Measurements from ENCODE around the gene CEACAM3.

Gene CEACAM3

GRCh38 chr19:41810301-41810700, 13.9 kb downstream of the CEACAM3 start (continued):
- no peak for TF ChIP-seq CSRNP3 (CRISPR knock-in tag; IDR thresholded peaks at IDR 0.05)
- no peak for TF ChIP-seq BACH2 (CRISPR knock-in tag; IDR thresholded peaks at IDR 0.05; ENCODE audit: borderline replicate concordance)
- TF ChIP-seq ARNTL (CRISPR knock-in tag; IDR thresholded peaks at IDR 0.05; ENCODE audit: borderline replicate concordance, low read depth) = no peak
- no peak for TF ChIP-seq CSDC2 (CRISPR knock-in tag; IDR thresholded peaks at IDR 0.05)

- no peak for ATAC-seq
- TF ChIP-seq ISL1 (CRISPR knock-in tag; IDR thresholded peaks at IDR 0.05) (no peak), BACH2 (CRISPR knock-in tag; IDR thresholded peaks at IDR 0.05; ENCODE audit: borderline replicate concordance) (no peak), PPARA (CRISPR knock-in tag; IDR thresholded peaks at IDR 0.05; ENCODE audit: borderline replicate concordance) (no peak), CREB5 (CRISPR knock-in tag; IDR thresholded peaks at IDR 0.05; ENCODE audit: low read depth) (no peak), ZNF565 (CRISPR knock-in tag; conservative IDR thresholded peaks at IDR 0.05; ENCODE audit: low read depth) (no peak), ZC3H10 (CRISPR knock-in tag; IDR thresholded peaks at IDR 0.05) (no peak), RARB (CRISPR knock-in tag; IDR thresholded peaks at IDR 0.05) (no peak), CSRNP3 (CRISPR knock-in tag; IDR thresholded peaks at IDR 0.05) (no peak), OSR1 (CRISPR knock-in tag; IDR thresholded peaks at IDR 0.05) (no peak)
Observed at GRCh38 chr19:41811036-41811435, 14.6 kb downstream of the CEACAM3 start.

- ATAC-seq = no peak
Observed at GRCh38 chr19:41811981-41812380, 15.6 kb downstream of the CEACAM3 start.

GRCh38 chr19:41813911-41814310, 17.5 kb downstream of the CEACAM3 start:
- ATAC-seq = no peak
- TF ChIP-seq ZNF8 (CRISPR knock-in tag; IDR thresholded peaks at IDR 0.05) = no peak
- no peak for TF ChIP-seq POU6F1 (CRISPR knock-in tag; IDR thresholded peaks at IDR 0.05; ENCODE audit: borderline replicate concordance, low read depth)
- no peak for TF ChIP-seq CREB5 (CRISPR knock-in tag; IDR thresholded peaks at IDR 0.05; ENCODE audit: low read depth)
- TF ChIP-seq ZNF565 (CRISPR knock-in tag; conservative IDR thresholded peaks at IDR 0.05; ENCODE audit: low read depth) = no peak
- no peak for TF ChIP-seq CSRNP3 (CRISPR knock-in tag; IDR thresholded peaks at IDR 0.05)

More at GRCh38 chr19:41811981-41812380, 15.6 kb downstream of the CEACAM3 start:
- TF ChIP-seq ZNF8 (CRISPR knock-in tag; IDR thresholded peaks at IDR 0.05) = no peak
- no peak for TF ChIP-seq CSDC2 (CRISPR knock-in tag; IDR thresholded peaks at IDR 0.05)
- no peak for TF ChIP-seq ARNTL (CRISPR knock-in tag; IDR thresholded peaks at IDR 0.05; ENCODE audit: borderline replicate concordance, low read depth)
- no peak for TF ChIP-seq ESRRG (CRISPR knock-in tag; IDR thresholded peaks at IDR 0.05)
- no peak for TF ChIP-seq POU6F1 (CRISPR knock-in tag; IDR thresholded peaks at IDR 0.05; ENCODE audit: borderline replicate concordance, low read depth)
- TF ChIP-seq PATZ1 (CRISPR knock-in tag; IDR thresholded peaks at IDR 0.05; ENCODE audit: borderline replicate concordance) = no peak
- TF ChIP-seq ZFP30 (CRISPR knock-in tag; IDR thresholded peaks at IDR 0.05) = no peak
- TF ChIP-seq RARB (CRISPR knock-in tag; IDR thresholded peaks at IDR 0.05) = no peak
